ENCODE results near the gene DKK2.

Gene DKK2

DNA sequence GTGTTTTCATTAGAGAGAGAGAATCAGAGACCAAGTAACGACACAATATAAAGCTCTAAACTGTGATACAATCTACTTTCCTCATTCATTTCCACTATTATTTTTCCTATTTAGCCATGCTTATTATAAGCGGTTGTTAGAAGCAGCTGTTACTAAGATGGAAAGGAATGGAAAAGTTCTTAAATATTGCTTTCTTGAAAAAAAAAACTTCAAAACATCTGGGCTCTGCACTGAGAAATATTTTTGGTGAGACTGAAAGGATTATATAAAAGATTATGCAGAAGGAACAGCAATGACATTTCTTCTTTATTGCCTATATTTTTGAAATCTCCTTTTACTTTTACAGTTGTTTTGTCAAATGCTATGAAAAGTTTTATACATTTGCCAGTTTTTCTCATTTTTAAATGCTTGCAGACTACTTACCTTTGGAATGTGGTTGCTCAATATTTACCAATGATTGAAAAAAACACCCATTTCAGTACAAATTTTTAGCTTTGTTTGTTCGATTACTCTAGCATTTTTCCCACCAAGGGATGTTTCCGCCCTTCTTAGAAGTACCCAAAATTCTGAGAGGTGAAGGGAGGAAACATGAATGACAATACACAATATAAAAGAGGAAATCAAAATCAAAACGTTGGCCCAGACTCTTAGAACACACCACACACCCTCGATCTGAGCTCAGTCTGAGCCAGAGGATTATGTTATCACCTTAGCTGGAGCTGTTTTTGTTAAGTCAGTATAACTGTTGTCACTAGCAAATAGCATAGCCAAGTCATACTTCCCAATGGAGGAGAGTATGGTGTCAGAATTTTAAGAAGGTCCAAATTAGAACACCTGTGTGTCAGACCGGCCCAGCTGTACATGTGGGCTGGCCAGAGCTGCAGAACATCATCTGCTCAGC lies 18.4 kb downstream of the DKK2 start:
- DNase-seq (ENCODE audit: low read depth): no peak

DNA sequence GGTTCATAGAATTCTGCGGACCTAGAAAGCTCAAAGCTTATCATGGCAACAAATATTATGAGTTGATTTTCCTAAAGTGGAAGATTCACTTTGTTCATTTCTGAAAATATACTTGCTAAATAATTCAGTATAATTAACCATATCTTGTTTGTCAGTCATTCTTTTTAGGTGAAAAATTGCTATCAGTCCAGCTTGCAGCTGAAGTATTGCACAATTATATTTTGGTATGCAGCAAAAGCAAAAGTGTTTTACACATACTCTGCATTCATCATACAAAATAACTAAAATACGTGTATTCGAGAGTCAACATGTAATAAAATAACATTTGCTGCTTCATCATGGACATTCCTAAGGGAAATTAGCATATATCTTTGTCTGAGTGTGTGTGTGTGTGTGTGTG lies 24.8 kb downstream of the DKK2 start:
- DNase-seq (ENCODE audit: low read depth): no peak

DNA sequence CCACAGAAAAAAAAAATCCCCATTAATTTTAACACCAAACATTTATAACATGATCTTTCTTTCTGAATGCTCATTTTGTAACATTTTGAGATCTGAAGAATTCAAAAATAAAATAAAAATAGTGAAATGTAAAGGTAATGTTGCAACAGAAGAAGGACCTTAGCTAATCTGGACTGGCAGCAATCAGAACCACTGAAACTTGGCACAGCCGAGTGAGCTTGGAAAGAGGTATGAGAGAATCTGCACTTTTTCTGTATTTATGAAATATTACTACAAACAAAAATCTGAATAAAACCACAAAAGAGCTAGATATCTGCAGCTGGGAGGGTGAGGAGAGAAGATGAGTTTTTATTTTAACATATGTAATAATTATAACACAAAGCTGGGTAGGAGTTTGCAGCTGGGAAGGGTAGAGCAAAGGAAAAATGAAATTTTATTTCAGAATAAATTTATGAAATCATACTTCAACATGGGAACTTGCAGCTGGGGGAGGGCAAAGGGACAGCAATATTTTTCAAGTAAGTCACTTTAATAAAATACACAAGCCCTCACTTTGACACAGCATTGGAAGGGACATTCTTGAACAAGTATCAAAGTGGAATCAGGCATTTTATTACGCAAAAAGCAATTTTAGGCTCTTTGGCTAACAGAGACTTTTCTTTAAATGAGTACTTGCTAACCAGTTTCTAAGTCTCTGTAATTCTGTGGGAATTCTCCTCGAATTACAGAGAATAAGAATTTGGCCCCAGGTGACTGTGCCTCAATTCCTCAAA lies 26.7 kb downstream of the DKK2 start:
- no peak for DNase-seq (ENCODE audit: low read depth)

DNA sequence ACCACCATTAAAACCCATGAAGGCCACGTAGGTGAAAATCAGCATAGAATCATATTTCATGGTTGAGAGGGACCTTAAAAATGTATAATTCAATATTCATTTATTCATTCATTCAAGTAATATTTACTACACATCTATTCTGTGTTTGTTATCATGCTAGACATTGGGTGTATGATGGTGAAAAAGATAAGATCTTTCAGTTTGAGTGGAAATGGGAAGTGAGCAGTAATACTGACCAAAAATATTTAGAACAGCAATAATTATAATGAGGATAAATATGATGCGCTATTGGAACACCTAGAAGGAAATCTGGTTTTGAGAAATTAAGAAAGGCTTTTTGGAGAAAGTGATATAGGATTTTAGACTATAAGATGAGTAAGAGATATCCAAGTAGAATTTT lies 28.0 kb downstream of the DKK2 start:
- no peak for DNase-seq (ENCODE audit: low read depth)

DNA sequence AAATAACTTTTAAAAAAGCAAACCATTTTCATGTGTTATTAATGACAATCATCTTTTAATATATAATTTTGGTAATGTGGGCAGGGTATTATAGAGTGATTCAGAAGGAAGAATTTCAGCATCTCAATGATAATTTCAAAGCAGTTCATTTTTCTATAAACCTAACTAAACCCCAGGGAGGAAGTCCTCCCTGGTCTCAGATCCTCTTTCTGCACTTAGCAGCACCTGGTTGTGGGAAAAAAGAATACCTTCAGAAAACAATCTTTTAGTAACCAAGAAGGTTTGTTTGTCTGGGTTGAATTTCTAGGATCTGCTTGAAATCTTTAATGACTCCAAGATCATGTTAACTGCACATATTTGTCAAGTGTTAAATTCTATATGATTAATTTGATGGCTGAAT lies 29.9 kb downstream of the DKK2 start:
- DNase-seq (ENCODE audit: low read depth): no peak

DNA sequence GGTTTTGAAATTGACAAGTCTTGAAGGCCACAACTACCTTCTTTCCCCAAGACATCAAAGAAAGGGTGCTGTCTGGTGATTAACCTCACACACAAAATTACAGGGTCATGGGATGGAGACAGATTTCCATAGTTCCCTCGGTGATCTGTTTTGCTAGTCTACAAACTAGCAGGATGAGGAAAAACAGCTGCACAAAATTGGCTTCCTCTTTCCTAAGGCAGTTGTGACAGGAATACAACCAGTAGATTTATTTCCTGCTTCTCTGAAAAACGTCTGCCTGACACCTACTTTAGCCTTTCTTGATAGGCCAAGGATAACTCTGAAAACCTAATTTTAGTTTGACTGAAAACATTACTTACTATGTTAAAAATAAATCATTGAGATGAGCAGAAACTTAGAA lies 39.6 kb downstream of the DKK2 start:
- DNase-seq (ENCODE audit: low read depth): no peak

DNA sequence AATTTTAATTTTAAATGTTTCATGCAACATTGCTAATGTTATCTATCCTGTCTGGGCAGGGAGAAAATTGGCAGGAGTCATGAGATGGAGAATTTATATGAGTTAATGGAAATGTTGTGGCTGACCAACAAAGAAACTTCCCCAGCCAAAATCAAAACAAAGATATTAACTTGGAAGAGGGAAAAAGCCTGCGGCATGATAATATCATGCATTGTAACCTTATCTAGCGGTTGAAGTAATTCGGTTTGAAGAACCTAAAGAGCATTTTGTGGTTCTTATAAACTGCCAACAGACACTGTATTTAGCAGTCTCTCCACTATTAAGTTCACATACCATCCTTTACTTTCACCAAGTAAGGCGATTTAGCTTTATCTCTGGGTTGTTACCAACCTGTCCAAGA lies 42.3 kb downstream of the DKK2 start:
- DNase-seq (ENCODE audit: low read depth): no peak

DNA sequence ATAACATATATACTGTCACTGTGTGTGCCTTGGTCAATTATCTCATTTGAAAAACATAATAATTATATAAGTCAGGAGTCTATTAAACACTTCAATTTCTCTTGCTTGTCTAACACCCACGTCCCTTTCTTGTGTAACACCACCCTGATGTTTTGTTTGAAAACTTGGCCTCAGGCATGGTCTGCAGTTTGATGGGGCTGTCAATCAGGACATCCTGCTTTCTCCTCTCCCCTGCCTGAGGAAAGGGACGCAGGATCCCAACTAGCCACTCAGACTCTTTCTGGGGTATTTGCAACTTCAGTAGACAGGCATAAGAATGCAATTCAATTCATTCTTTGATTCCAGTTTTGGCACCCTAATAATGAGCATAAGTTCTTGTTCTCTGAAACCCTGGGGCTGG lies 48.8 kb downstream of the DKK2 start:
- no peak for DNase-seq (ENCODE audit: low read depth)

DNA sequence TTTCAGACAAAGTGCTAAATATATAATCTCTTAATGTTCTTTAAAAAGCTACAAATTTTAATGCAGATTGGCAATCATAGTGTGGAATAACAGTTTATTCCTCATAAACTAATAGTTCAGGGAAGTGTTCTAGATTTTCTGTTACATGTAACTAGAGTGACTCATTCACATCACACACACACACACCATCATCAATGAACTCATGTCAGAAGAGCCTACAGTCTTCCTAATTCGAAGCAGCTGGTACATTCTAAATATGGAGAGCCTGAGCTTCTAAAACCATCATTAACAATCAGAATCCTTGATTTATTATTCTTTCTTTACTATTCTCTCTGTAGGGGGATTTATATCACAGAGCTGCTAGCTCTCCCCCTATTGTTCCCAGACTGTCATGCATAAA lies 49.6 kb downstream of the DKK2 start:
- no peak for DNase-seq (ENCODE audit: low read depth)

DNA sequence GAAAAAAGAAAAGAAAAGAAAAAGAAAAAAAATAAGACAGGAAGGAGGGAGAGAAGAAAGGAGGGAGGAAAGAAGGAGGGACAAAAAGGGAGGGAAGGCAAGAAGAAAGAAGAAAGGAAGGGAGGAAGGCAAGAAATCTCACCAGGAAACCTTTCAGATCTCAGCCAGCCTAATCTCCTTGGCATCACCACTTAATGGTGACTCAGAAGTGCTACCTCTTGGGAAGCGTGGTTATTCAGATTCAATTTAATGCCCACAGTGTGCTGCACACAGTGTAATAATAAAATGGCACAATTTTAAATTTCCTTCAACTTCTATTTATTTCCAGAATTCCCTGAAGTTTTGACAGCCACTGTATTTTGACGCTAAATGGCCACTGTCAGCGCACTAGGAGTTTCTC lies 50.3 kb downstream of the DKK2 start:
- no peak for DNase-seq (ENCODE audit: low read depth)

DNA sequence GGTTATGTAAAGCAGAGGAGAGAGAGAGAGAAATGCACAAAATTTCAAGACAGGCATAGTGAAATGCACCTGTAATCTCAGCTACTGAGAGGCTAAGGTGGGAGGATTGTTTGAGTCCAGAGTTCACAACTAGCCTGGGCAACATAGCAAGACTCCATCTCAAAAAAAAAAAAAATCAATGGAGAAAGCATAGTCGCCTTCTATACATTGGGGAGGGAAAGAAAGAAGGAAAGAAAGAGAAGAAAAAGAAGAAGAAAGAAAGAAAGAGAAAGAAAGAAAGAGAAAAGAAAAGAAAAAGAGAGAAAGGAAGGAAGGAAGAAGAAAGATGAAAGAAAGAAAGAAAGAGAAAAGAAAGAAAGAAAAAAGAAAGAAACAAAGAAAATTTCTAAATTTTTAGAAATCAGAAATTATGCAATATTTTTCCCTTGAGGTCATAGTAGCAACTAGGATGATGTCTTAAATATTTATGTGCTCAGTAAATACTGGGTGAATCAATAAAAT lies 53.4 kb downstream of the DKK2 start:
- no peak for DNase-seq (ENCODE audit: low read depth)

DNA sequence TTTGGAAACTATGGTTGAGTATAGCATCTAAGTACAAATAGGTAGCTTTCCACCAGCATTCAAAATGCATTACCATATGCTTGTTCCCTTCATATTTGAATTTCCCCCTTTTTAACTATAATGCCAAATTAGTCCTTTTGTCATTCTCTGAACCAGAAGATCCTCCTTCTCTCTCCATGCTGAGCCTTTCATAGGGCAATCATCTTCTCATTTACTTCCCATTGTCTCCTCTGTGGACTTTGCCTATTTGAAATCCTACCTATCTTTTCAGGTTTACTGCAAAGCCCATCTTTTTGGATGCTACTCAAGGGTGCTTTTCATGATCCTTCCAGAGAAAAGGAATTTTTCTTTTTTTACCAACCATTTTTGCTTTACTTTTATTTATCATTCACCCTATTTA lies 54.7 kb downstream of the DKK2 start:
- DNase-seq (ENCODE audit: low read depth): no peak

DNA sequence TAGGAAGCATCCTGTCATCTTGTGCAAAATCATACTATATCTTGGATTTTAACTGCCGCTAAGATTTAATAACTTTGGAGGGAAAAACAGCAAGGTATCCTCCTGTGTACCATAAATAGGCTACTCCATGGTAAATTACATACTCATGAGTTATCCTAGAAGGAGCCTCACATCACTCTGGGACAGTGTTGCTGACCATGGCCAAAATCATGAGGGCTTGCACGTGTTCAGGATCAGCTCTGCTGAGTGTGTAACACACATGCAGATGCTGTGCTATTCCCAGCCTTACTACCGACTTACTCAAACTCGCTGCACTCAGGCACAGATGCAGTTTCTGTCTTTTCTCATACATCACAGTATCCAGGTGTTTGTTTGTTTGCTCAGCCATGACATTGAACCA lies 56.6 kb downstream of the DKK2 start:
- DNase-seq (ENCODE audit: low read depth): no peak

DNA sequence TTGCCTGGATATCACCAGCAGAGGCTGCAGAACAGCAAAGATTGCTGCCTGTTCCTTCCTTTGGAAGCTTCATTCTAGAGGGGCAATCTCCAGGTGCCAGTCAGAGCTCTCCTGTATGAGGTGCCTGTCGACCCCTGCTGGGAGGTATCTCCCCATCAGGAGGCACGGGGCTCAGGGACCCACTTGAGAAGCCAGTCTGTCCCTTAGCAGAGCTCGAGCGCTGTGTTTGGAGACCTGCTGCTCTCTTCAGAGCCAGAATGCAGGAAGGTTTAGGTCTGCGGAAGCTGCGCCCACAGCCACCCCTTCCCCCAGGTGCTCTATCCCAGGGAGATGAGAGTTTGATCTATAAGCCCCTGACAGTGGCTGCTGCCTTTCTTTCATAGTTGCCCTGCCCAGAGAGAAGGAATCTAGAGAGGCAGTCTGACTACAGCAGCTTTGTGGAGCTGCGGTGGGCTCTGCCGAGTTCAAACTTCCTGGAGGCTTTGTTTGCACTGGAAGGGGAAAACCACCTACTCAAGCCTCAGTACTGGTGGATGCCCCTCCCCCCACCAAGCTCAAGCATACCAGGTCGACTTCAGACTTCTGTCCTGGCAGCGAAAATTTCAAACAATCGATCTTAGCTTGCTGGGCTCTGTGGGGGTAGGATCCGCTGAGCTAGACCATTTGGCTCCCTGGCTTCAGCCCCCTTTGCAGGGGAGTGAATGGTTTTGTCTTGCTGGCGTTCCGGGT lies 57.9 kb downstream of the DKK2 start:
- DNase-seq (ENCODE audit: low read depth): no peak

DNA sequence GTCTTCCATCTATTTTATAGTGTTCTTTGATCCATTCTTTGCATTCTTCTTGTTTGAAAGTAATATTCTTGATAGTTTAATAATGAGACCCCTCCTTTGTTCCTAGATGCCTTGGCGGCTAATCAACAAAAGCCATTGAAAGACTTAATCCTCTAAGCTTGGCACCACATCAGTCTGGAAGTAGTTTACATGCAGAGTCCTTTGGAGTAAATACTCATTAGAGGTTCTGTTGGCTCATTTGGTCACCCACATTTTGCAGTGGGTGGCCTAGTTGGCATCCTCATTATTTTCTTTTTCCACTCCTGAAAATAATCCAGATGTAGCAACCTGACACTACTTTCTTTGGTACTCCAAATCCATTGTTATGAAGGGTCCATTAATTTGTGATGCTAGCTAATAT lies 64.5 kb downstream of the DKK2 start:
- no peak for DNase-seq (ENCODE audit: low read depth)

DNA sequence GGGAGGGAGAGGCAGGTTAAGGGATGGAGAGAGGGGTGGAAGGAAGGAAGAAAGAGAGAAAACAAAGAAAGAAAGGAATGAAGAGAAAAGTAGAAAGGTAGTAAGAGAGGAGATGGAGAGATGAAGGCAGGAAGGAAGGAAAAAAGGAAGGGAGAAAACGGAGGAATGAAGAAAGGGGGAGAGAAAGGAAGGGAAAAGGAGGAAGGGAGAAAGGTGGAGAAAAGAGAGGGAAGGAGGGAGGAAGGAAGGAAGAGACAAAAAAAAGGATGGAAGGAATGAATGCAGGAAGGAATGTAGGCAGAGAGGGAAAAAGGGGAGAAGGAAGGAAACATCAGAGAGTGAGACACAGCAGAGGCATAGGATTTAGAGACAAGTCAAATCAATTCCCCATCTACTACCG lies 68.2 kb downstream of the DKK2 start:
- no peak for DNase-seq (ENCODE audit: low read depth)

DNA sequence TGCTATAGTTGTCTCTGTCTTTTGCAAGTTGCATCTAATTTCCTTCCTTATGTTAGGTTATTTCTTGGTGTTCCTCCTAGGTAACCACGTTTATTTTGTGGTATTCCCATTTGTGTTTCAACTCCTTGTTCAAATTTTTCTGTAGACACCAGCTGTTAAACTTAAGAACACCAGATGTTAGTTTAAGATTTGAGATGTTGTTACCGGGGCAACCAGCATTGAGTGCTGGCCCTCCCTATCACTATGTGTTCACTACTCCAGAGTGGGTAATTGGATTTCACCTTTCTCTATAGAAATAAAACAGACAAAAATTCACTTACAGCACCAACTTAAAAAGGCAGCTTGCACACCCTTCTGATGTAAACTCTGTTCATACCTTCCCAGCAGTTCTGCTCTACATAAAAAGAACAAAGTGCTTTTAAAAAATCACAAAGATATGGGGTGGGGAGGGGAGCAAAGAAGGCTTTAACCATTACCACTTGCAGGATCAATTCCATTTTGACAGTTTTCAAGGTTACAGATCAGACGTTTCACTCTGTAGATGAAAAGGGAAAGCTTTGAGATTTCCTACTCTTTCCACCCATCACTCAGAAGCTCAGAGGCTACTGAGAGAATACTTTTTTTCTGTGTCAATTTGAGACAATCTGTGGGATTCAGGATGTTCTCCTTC lies 82.9 kb downstream of the DKK2 start:
- DNase-seq (ENCODE audit: low read depth): no peak

DNA sequence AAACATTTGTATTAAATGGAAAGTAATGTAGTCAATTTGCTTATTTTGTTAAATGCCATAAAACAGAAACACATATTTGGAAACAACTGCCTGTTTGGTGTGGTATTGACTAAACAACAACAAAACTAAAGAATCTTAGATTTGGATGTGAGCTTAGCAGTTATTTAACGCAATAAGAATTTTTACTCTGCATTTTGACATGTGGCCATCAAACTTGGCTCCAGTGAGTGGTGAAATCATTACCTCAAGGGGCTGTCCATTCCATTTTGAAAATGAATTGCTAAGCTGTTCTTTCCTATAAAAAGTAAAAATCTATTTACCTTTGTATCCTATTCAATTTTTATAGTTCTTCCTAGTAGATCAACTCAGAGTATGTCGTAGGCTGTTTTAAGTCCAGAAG lies 84.2 kb downstream of the DKK2 start:
- no peak for DNase-seq (ENCODE audit: low read depth)

DNA sequence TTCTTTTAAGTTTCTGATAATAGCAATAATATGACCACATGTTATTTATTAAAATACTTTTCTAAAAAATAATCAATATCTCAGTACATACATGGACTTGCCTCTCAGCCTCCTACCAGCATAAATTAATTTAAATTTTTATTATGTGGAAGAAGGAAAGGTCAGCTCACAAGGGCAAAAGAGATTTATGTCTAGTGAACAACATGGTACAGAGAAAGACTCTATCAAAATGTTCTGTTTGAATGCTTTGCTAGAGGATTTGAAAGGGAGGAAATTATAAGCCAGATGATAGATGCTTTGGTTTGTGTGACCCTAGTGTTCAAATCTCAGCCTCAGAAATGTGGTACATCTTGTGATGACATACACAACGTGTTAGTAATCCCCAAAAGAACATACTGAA lies 94.3 kb downstream of the DKK2 start:
- no peak for DNase-seq (ENCODE audit: low read depth)

DNA sequence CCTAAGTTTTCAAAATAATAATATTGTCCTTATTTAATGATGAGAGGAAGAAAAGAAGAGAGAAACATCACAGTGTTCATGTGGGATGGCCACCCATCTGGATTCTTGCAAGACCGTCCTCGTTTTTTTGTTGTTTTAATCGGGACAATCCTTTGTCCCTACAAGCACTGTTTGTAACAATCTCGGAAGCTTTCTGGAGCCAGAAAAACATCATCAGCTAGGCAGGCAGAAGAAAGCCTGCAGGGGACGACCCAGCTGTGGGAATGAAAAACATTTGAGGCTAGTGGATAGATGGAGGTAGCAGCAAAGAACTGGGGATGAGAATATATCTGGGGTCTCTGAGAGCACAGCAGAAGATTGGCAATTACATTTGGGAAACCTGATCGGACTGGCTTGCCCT lies 105.6 kb downstream of the DKK2 start:
- no peak for DNase-seq (ENCODE audit: low read depth)

DNA sequence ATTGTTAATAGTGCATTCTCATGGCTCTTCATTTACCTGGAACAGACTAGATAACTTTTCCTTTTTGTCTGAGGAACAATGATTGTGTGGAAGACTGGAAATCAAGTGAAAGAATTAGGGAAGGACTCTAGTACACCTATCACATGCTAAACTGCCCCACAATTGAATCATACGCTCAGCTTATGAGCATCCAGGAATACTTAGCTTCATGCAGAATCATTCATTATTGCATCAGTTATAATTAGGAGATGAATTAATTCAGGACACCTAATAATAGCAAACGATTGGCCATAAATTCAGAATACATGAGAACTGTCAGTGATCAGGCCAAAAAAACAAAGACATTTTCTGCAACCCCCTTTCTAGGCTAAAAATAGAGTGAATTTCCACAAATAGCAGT lies 106.9 kb downstream of the DKK2 start:
- no peak for DNase-seq (ENCODE audit: low read depth)

DNA sequence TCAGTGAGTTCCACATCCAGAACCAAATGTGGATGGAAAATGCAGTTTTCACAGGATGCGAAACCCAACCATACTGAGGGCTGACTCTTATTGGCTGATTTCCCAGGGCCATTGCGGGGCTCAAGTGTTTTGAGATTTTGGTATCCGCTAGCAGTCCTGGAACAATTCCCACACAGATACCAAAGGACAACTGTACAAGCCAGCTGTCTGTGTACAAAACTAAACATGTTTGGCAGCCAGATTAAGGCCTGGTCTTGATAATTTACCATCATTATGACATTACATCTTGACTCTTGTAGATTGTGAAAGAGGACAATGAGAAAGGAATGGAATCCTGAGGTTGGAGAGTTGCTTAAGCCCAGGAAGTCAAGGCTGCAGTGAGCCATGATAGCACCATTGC lies 121.9 kb downstream of the DKK2 start:
- no peak for DNase-seq (ENCODE audit: low read depth)
